ENCODE results near the gene TTYH2. TPM values are rescaled to one million over a fixed set of nuclear protein-coding genes. Genes with fewer than 3 reads are reported as not detected.

Gene TTYH2
- total and polyA plus RNA-seq, 2 experiments from 2014 or later, result 0.38 TPM; not detected in 1

DNA sequence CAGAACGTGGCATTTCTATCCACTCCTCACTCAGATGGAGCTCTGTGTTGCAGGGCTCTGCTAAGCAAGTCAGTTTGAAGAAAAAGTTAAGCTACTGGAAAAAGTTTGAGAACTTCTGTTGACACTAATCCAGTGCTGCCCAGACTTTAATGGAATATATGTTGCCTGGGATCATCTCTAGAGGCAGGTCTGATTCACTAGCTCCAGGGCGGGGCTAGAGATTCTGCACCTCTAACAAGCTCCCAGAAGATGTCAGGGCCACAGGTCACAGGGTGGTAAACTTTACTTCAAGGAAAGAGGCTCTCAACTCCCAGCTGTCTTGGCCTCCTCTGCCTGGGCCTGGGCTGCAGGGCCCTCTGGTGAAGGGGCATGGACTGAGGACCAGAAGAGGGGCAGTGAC, 6.8 kb downstream of the TTYH2 start:
- H3K9ac ChIP-seq, result no peak overlapping the region
- no peak for DNase-seq
- H3K9me2 ChIP-seq (ENCODE audit: insufficient read depth), result no peaks in the 10 kb centered on the region
- no peak overlapping the region for H3K27ac ChIP-seq
- no peaks in the 10 kb centered on the region for H3K4me1 ChIP-seq (ENCODE audit: insufficient read depth)
- no peak overlapping the region for H3K4me2 ChIP-seq (ENCODE audit: unreplicated experiment)
- H3K27me3 ChIP-seq (replicated peaks; ENCODE audit: insufficient read depth), result no peaks in the 10 kb centered on the region
- H2AFZ ChIP-seq, result no peak overlapping the region
- no peak overlapping the region for H3K4me3 ChIP-seq
- no peaks in the 10 kb centered on the region for H3K9me3 ChIP-seq (ENCODE audit: low read depth)
- in situ Hi-C loops (cut with MboI), result no loop called here
- H3F3A ChIP-seq (ENCODE audit: insufficient read depth), result no peaks in the 10 kb centered on the region
- TF ChIP-seq EZH2phosphoT487 (IDR thresholded peaks at IDR 0.05; ENCODE audit: insufficient read depth, low read depth) (no peak), EZH2 (IDR thresholded peaks at IDR 0.05; ENCODE audit: insufficient read depth, poor library complexity, severe bottlenecking) (no peak)
- H3K79me2 ChIP-seq (ENCODE audit: insufficient read depth), result no peaks in the 10 kb centered on the region
- H3K36me3 ChIP-seq (ENCODE audit: low read depth), result no peaks in the 10 kb centered on the region
- H4K20me1 ChIP-seq (ENCODE audit: insufficient read depth), result no peaks in the 10 kb centered on the region
- WGBS, 2 experiments (ENCODE audit: low coverage in 1 of 2, low lambda C conversion rate in 2 of 2, missing lambda C conversion rate in 2 of 2), result 20 to 44% methylated on average over 2 of the region's 2 CpGs

DNA sequence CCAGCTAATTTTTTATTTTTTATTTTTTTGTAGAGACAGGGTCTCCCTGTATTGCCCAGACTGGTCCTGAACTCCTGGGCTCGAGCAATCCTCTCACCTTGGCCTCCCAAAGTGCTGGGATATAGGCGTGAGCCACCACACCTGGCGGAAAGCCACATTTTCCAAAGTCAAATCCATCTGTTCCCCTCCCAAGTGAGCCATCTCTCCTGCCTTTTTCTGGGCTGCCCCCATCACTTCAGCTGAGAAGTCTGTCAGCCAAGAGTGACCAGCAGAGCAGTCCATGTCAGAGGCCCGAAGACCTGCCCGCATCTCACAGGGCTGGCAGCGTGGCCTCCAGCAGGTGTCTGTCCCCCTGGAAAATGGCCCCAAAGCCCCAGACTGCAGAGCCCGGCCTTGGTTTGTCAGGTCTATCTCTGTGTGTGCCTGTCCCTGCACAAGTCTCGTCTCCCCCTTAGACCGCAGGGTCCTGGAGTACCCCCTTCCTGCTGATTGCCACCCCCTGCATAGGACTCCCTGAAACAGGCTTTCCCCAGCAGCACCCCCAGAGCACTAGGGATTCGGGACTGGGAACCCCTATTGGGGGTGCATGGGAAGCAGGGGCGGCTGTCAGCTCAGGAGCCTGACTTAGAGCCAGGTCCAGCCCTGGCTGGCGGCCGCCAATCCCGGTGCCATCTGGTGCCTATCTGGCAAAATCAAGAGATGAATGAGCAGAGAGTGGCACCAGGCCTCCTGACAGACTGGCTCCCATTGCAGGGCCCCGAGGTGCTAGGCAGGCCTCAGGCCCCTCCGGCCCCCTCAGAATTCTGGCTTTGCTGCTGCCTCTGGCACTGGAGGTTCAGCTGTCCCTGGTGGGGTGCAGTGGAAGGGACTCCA, 7.8 kb downstream of the TTYH2 start:
- Histone ChIP-seq H3K9me3 (ENCODE audit: low read depth) (no peaks in the 10 kb centered on the region), H3K4me3 (no peak overlapping the region), H3K27ac (no peak overlapping the region), H3K79me2 (ENCODE audit: insufficient read depth) (no peaks in the 10 kb centered on the region), H4K20me1 (ENCODE audit: insufficient read depth) (no peaks in the 10 kb centered on the region), H3K4me1 (ENCODE audit: insufficient read depth) (no peaks in the 10 kb centered on the region), H3K4me2 (ENCODE audit: unreplicated experiment) (no peak overlapping the region), H2AFZ (no peak overlapping the region), H3K9ac (no peak overlapping the region), H3K36me3 (ENCODE audit: low read depth) (no peaks in the 10 kb centered on the region), H3F3A (ENCODE audit: insufficient read depth) (no peaks in the 10 kb centered on the region), H3K27me3 (replicated peaks; ENCODE audit: insufficient read depth) (no peaks in the 10 kb centered on the region), H3K9me2 (ENCODE audit: insufficient read depth) (no peaks in the 10 kb centered on the region)
- WGBS, 2 experiments (ENCODE audit: low coverage in 1 of 2, low lambda C conversion rate in 2 of 2, missing lambda C conversion rate in 2 of 2), result 79 to 85% methylated on average over 15 to 16 of the region's 16 CpGs
- in situ Hi-C loops (cut with MboI), result no loop called here
- no peak for TF ChIP-seq EZH2phosphoT487 (IDR thresholded peaks at IDR 0.05; ENCODE audit: insufficient read depth, low read depth)
- DNase-seq, result no peak

DNA sequence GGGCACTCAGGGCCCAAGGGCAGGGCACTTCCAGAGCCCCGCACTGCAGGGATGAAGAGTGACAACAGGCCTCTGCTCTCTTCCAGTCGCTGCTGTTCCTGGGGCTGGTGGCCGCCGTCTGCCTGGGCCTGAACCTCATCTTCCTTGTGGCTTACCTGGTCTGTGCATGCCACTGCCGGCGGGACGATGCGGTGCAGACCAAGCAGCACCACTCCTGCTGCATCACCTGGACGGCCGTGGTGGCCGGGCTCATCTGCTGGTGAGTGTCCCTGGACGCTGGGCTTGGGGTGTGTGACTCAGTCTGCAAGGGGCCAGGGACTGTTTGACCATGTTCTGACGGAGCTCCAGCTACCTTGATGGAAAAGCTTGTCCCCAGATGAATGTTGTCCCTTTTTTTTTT, 9.0 kb downstream of the TTYH2 start:
- Histone ChIP-seq H3K9ac (no peak overlapping the region), H3K27me3 (replicated peaks; ENCODE audit: insufficient read depth) (no peaks in the 10 kb centered on the region), H4K20me1 (ENCODE audit: insufficient read depth) (no peaks in the 10 kb centered on the region), H3K9me2 (ENCODE audit: insufficient read depth) (no peaks in the 10 kb centered on the region), H3K27ac (no peak overlapping the region), H3K4me2 (ENCODE audit: unreplicated experiment) (no peak overlapping the region), H3K36me3 (ENCODE audit: low read depth) (no peaks in the 10 kb centered on the region), H3K4me3 (no peak overlapping the region), H2AFZ (no peak overlapping the region), H3K9me3 (ENCODE audit: low read depth) (no peaks in the 10 kb centered on the region), H3F3A (ENCODE audit: insufficient read depth) (no peaks in the 10 kb centered on the region), H3K79me2 (ENCODE audit: insufficient read depth) (no peaks in the 10 kb centered on the region), H3K4me1 (ENCODE audit: insufficient read depth) (no peaks in the 10 kb centered on the region)
- TF ChIP-seq EZH2 (IDR thresholded peaks at IDR 0.05; ENCODE audit: insufficient read depth, poor library complexity, severe bottlenecking) (no peak), EZH2phosphoT487 (IDR thresholded peaks at IDR 0.05; ENCODE audit: insufficient read depth, low read depth) (no peak)
- in situ Hi-C loops (cut with MboI), result no loop called here
- WGBS, 2 experiments (ENCODE audit: low coverage in 1 of 2, low lambda C conversion rate in 2 of 2, missing lambda C conversion rate in 2 of 2), result 80 to 81% methylated on average over 10 to 12 of the region's 13 CpGs
- DNase-seq, result no peak

DNA sequence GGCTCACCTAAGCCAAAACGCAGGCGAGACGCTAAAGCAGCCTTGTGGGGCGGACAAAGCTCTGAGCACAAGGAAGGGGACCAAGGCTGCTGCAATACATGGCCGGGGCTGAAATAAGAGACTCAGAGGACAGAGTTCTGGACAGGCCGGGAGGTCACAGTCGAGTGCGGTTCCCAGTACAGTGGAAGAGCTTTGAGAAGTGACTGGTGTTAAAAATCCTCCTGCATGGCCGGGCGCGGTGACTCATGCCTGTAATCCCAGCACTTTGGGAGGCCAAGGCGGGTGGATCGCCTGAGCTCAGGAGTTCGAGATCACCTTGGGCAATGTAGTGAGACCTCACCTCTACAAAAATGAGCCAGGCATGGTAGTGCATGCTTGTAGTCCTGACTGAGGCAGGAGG, 10.5 kb downstream of the TTYH2 start:
- no peak overlapping the region for H3K9ac ChIP-seq
- no peak for DNase-seq
- H2AFZ ChIP-seq, result no peak overlapping the region
- H3K9me2 ChIP-seq (ENCODE audit: insufficient read depth), result no peaks in the 10 kb centered on the region
- H3K27me3 ChIP-seq (replicated peaks; ENCODE audit: insufficient read depth), result no peaks in the 10 kb centered on the region
- no peak overlapping the region for H3K27ac ChIP-seq
- in situ Hi-C loops (cut with MboI), result no loop called here
- TF ChIP-seq EZH2 (IDR thresholded peaks at IDR 0.05; ENCODE audit: insufficient read depth, poor library complexity, severe bottlenecking), result no peak
- TF ChIP-seq EZH2phosphoT487 (IDR thresholded peaks at IDR 0.05; ENCODE audit: insufficient read depth, low read depth), result no peak
- H3F3A ChIP-seq (ENCODE audit: insufficient read depth), result no peaks in the 10 kb centered on the region
- 86 to 88% methylated on average over 14 of the region's 14 CpGs for WGBS, 2 experiments (ENCODE audit: low coverage in 1 of 2, low lambda C conversion rate in 2 of 2, missing lambda C conversion rate in 2 of 2)
- H3K79me2 ChIP-seq (ENCODE audit: insufficient read depth), result no peaks in the 10 kb centered on the region
- no peak overlapping the region for H3K4me2 ChIP-seq (ENCODE audit: unreplicated experiment)
- no peaks in the 10 kb centered on the region for H3K9me3 ChIP-seq (ENCODE audit: low read depth)
- H4K20me1 ChIP-seq (ENCODE audit: insufficient read depth), result no peaks in the 10 kb centered on the region
- no peaks in the 10 kb centered on the region for H3K36me3 ChIP-seq (ENCODE audit: low read depth)
- no peaks in the 10 kb centered on the region for H3K4me1 ChIP-seq (ENCODE audit: insufficient read depth)
- H3K4me3 ChIP-seq, result no peak overlapping the region
